GM11168 (cell line): ENCODE measurements around the gene SEMA3C.

Experiments
- in situ Hi-C: fragments of 300-500 bp; cut with MboI; formaldehyde crosslinking; loops from one replicate; pipeline ENCODE4 v1.12.0; 2022; ENCODE audit warnings: low sequenced_read_pairs; ENCODE audit not compliant: unreplicated experiment

The SEMA3C gene

DNA sequence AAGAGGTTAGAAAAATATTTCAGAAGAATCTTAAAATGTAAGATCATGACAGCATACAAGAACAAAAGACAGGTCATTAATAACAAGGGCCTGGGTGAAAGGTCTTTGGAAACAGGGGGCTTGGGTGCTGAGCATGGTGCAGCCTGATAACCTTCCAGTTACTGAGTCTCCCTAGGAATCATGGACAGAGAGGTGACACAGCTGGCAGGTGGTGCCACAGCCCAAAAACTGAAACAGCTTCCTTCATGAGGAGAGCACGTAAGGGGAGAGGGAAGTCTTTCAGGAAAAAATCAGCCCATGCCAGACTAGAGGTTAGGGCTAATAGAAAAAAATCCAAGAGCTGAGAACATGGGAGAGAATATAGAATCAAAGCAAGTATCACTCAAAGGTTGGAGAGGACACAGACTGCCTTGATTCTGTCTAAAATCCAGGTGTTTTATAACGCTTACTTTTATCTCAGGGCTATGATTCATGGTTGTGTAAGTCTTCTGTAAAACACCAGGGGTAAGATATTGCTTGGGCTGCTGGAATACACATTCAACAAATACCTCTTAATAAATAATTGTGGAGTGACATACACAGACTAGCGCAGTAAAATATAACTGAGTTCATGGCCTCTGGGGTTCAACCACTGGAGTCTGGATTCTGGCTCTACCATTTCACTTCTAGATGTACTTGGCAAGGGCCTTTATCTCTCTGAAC, 88.1 kb downstream of the SEMA3C start:
- in situ Hi-C loops = no loop called here

DNA sequence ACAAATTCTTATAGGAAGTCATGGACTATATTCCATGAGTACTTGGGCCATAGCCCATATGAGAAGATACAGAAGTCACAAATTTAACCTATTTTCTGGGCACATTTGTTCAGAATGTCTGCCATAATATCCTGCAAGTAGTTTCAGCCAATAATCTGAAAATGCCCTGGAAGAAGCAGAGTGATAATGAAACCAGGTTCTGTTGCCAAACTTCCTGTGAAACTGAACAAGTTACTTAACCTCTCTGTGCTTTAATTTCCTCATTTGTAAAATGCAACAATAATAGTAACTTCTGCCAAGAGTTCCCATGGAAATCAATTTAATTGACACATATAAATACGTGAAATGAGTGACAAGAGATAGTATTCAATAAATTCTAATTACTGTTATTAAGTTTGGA, 88.8 kb downstream of the SEMA3C start:
- in situ Hi-C loops = no loop called here

DNA sequence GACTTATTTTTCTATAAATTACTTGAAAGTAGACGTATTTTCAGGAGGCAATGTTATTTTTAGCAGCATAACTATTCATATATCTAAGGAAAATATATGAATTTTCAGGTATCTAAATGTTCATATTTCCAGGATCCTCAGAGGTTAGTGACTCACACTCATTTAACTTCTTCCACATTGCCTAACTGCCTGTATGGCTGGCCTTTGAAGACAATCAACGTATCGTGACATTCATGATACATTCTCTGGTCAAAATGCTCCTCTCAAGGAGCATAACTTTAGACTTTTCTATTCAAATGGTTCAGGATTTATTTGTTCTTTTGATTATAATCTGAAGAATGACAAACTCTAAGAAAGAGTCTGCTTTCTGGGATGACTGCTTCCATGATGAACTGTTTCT, 89.3 kb downstream of the SEMA3C start:
- in situ Hi-C loops = no loop called here

DNA sequence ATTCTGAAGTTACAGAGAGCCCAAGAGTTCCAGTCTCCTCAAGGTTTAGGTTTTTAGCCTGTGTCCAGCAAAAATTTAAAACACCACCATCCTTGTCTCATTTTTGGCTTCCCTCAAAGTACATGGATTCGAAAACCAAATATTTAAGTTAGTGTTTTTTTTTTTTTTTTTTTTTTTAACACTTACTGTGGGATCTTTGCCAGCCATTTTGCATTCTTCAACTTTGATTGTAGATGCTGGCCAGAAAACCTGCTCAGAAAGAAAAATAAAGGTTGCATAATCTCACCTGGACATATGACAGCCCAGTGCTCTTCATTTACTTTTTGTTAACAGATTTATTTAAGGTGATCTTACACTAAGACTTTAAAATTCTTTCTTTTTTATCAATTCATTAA, 91.6 kb downstream of the SEMA3C start:
- in situ Hi-C loops = no loop called here

DNA sequence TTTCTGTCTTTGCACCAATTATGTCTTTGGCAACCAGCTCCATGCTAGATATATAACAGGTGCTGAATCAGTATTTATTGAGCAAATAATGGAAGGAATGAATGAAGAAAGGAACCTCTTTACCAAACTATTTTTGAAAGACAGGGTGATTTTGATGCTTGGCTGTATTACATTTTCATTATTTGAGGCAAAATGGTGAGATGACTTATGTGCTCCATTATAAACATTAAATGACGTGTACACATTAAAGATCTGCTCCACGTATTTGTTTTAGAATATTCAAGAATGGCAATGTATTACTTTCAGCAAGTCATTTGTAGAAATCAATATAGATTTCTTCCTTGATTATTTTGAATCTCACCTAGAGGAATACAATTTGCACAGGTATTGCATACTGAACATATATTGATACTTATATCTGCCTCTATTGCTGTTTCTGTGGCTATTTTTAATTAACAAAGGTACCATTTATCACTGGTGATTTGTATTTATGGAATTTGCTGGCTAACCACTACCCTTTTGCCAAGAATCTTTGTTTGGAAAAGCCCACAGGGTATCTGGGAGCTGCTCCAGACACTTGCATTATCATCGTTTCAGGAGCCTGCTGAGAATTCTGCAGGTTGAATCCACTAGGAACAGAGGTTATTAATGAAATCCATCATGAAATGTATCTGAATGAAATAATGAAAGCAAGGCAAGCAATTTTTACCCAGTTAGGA, 92.2 kb downstream of the SEMA3C start:
- in situ Hi-C loops = no loop called here

DNA sequence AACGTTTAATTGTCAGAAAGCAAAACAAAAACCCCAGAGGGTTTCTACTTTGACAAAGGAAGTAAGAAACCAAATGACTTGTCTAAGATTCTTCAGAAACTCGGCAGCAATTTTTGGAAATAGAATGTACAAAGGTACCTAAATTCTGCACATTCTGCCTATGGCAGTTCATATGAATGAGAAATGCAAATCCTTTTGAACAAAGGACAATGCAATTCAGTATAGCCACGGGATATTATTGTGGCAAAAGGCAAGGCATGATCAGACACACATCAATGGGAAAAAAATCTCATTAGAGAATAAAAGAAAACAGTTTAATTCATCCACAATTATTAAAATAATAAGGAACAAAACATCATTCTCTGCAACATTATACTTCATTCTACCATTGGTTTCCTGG, 93.4 kb downstream of the SEMA3C start:
- in situ Hi-C loops = no loop called here

DNA sequence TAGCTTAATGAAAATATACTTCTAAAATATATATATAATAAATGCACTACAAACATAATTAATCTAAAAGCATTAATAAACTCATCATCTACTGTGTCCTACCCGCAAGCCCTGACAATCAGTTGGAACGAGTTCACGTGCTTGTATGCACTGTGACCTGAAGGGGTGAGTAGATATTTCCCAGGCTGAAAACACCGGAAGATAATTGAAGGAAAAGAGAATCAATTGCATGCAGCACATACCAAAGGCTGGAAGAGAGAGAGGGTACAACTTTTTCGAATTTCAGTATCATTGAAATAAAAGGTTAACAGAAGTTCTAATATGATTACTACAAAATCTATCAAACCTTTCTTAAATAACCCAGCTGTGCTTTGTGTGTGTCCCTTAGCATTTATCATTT, 94.6 kb downstream of the SEMA3C start:
- in situ Hi-C loops = no loop called here

DNA sequence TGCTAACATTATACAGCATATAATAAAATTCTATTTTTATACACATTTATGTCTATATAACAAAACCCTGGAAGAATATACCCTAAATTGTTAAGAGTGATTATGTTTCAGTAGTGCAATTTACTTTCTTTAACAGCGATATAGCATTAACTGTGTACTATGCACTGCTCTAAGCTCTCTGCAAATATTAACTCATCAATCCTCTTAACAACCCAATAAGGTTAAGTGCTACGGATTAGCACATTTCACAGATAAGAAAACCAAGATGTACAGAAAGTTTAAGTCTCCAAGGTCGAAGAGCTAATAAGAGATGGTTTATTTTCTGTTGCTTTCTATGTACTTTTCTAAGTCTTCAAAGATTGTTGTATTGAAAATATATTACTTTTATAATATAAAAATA, 95.8 kb downstream of the SEMA3C start:
- in situ Hi-C loops = no loop called here

DNA sequence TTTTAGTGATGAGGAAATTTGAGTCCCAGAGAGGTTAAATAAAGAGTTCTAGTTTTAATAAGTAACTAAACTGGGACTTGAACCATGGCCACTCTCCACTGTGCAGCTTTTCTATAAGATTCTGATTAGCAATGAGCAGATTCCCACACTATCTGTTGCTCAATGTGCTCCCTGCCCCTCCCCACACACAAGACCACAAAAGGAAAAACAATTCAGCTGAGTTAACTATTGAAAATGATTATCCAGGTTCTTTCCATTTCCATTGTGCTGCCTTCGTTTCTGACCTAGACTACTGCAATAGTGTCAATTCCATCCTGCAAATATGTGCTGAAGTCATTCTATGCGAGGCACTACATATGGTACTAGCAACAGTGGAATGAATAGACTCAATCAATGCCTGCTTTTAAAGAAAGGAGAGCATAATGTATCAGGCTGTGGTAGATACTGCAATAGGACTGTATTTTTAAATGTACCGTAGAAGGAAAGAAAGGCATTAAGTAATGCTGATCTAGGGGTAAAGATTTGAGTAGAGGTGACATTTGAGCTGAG, 97.0 kb downstream of the SEMA3C start:
- in situ Hi-C loops = no loop called here

DNA sequence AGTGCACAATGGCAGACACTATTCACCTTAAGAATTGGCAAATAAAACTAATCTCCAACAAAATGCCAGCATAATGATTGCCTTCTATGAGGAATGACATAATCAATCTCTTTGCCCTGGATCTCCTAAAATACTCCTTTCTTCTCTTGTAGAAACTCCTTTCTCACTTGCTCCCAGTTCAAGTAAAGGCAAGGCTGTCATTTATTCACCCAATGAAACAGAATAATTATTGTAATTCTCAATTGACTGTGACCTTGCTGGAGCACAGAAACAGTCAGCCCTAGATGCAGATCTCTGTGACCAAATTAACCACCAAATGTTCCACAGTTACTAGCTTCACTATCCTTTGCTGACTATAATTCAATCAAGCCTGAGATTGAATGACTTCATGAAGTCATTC, 99.3 kb downstream of the SEMA3C start:
- in situ Hi-C loops = no loop called here

DNA sequence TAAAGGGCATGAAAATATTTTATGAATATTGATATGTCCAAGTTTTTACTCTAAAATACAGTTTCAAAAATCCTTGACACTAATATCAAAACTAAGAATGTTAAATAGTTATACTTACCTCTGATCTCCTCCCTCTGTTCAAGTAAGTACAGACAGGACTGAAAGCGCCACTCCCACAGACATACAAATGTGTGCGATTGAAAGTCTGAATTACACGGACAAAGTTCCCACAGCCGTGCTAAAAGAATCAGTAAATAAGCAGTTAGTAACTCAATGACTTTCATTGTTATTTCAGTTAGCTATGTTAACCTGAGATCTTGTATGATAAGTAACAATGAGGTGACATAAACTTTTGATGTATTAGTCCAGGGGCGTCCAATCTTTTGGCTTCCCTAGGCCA, 100.7 kb downstream of the SEMA3C start:
- in situ Hi-C loops = no loop called here

DNA sequence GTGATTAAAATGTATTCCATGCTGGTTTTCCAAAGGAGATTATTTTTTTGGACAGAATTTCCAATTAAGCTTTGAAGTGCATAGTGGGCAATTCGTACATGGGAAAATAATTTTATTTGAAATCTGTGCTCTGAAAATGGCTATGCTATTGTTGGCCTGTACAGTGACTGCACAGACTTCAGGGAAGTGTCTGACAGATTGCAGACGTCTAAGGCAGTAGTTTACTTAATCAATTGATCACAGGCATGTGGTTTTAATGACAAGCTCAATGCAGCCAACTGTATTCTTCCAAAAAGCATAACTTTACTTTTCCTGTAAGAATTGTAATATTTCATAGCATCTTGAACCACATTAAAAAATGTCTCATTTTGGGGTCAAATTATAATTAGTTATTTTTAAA, 102.0 kb downstream of the SEMA3C start:
- in situ Hi-C loops = no loop called here

DNA sequence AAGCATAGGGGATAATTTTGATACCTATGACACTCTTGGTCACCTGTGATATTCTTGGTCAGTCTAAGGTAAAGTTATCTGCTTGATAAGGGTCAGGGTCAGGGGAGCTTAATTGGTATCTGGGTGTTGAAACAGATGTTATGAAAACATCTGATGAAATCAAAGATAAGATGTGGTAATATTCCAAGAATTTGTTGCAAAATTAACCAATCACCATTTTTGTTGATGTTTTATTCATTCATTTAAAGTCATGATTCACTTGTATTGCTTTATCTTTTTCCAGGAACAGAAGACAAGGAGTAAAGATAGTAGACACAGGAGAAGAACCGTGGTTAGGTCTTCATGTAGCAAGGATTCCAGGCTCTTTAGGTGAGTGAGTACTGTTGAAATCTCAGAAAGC, 103.1 kb downstream of the SEMA3C start:
- in situ Hi-C loops = no loop called here

DNA sequence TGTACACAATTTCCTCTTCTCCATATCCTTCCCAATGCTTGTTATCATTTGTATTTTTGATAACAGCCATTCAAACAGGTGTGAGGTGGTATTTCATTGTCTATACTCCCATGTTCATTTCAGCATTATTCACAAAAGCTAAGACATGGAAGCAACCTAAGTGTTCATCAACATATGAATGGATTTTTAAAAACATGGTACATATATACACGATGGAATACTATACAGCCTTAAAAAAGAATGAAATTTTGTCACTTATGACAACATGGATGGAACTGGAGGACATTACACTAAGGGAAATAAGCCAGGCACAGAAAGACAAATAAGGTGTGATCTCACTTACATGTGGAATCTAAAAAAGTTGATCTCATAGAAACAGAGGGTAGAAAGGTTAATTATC, 109.3 kb downstream of the SEMA3C start:
- in situ Hi-C loops = no loop called here

DNA sequence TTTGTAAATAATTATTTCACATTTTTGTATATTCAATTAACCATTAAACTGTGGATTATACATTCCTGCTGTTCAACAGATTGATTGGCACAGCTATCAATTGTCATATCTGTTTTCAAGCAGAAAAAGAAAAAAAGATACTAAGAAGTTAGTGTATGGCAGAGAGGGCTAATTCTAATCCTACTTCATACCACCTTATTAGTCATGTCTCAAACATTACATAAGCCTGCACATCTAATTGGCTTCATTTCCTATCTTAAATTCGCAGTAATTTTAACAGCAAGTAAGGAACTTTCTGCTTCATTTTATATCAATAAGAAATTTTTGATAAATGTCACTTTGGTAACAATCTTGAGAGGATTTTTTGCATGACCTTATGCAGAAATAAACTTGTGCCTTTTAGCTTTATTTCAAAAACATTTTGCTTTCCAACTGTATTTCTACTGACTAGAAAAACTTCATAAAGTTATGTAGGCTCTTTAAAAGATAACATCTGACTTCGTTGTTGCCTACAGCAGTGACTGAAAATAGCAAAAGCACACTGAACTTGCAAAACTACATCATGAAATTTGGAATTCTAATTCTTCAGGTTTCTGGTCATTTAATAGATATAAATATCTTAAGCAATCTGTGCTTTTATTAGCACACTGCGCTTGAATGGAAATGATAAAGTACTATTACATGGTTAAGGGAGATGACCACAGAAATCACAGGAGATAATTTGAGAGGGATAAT, 111.5 kb downstream of the SEMA3C start:
- in situ Hi-C loops = no loop called here

DNA sequence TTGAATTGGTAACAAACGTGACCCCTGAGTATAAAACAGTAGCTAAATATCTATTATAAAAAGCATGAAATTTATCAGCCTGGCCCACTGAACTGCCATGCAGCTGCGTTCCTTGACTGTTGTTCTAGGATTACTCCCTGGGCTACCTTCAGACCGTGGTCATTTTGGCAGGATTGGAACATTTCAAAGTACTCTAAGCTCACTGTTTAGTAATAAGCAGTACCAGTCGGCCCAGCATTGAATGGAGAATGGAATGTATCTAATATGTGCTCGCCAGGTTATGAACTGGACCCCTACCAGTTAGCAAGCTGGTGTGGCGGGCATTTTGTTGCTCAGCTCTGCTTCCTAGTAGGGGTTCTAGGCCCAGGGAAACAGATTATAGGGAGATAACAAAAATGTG, 112.2 kb downstream of the SEMA3C start:
- in situ Hi-C loops = no loop called here

DNA sequence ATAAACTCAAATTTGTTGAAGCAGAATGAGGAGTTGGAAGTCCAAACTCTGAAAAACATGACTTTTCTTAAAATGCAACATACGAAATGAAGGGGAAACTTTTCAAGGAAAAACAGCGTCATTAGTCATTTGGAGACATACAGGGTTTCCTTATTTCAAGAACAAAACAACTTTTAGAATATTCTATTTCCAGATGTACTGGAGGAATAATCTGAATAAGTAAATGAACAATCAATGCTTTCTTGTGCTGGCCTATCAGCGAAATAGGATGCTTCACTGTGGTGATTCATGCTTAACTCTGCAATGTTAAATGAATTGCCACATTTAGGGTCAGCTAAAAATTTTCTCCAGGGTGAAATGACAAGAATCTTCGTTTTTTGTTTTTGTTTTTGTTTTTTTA, 114.3 kb downstream of the SEMA3C start:
- in situ Hi-C loops = no loop called here

DNA sequence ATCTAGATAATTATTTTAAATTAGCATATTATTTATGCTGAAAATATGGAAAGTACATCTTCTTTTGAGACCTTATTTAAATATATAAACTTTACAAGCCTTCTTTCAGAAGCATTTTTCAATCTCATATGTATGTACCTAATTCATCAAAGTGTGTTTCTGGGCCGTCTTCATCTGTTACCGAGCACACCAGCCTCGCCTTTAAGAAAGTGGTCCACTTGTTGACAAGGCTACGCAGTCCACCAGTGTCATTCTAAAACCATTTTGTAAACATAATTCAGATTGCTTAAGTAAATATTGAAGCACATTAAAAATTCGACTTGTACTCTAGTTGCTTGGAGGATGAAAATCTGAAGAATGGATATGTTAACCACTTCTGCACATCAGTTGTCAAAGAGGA, 116.3 kb downstream of the SEMA3C start:
- in situ Hi-C loops = no loop called here

DNA sequence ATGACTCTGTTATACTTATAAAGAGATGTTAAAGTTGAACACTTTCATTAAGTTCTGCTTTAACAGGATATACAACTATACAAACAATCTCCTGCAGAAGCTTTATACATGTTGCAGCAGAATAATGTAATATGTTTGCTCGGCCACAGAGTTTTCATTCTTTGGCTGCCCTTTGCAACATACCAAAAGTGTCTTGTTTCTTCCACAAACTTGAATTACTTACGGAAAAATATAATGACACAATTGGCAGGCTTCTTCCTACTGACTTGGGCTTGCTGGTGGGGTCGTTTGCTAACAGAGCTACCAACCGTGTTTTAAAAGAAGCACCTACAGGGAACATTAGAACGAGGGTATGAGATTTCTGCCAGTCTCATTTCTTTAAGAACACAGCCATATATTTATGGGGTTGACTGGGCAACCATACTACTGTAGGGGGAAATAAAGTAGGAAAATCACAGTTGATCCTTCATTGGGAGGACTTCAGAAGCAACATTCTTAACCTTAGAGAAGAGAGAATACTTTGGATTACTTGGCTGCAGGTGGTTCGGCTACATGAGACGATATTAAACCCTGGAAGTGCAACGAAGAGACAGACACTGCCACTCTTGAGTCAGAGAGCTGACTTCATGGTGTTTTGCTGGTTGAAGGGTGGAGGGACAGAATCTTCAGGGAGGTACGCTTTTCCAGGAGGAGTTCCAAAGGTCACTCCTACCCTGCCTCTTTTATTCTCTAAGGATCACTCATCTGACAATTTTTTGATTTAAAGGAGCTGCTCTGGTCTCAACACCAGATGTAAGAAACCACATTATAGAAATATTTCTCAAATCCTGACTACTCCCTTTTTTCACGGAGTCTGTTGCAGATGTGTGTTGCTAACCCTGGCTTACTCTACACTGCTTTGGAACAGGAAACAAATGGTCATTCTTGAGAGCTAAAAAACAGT, 123.9 kb downstream of the SEMA3C start:
- in situ Hi-C loops = no loop called here

DNA sequence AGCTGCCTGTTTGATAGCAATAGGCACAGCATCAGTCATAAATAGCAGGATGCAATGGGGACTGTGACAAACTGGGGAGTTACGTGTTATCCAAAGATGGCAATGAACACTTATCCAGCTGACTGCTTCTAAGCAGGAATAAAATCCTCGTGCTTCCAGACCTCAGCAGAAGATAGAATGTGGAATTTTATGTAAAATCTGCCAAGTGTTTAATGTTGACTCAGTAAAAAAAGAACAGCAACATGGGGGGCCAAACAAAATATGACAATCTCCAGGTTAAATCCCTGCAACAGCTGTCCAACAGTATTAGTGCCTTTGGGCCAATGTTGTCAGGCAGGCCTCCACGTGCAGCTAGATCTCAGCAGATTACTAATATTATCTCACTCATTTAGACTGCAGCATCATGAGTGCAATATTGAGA, 127.3 kb downstream of the SEMA3C start:
- in situ Hi-C loops = no loop called here
